ENCODE data around the gene COL6A1. TPM values are rescaled to one million over a fixed set of nuclear protein-coding genes. Genes with fewer than 3 reads are reported as not detected.
"Not testable (repeated sequence)": the region's sequence is repeated elsewhere in the genome, so short reads cannot be mapped to it uniquely, and the experiment has no call there.

The COL6A1 gene
- total RNA-seq, 1 experiment from 2014 or later = 221 TPM

- DNase-seq (ENCODE audit: low spot score) (no peak), ATAC-seq (no peak)
- CTCF ChIA-PET = no interaction called here
- peaks cover 11% of the 10 kb centered on the region for H3K36me3 Mint-ChIP-seq
- POLR2A ChIA-PET = no interaction called here
- H3K9me3 Mint-ChIP-seq = peaks cover 7% of the 10 kb centered on the region
- no peak overlapping the region for H3K4me3 Mint-ChIP-seq
- no peaks in the 10 kb centered on the region for H3K4me1 Mint-ChIP-seq
- TF ChIP-seq MXD4 (CRISPR knock-in tag; IDR thresholded peaks at IDR 0.05; ENCODE audit: borderline replicate concordance) (no peak), ZNF281 (CRISPR knock-in tag; IDR thresholded peaks at IDR 0.05) (no peak), NR2C2 (CRISPR knock-in tag; IDR thresholded peaks at IDR 0.05) (no peak), JUN (CRISPR knock-in tag; IDR thresholded peaks at IDR 0.05) (no peak), ZNF425 (CRISPR knock-in tag; conservative IDR thresholded peaks at IDR 0.05) (no peak)
- no peak overlapping the region for H3K27ac Mint-ChIP-seq
- H3K27me3 Mint-ChIP-seq (ENCODE audit: low read depth) = no peaks in the 10 kb centered on the region
These were observed 23.9 kb downstream of the COL6A1 start for GRCh38 chr21:46005481-46005881.

- H3K4me3 Mint-ChIP-seq, H3K27ac Mint-ChIP-seq: not testable (repeated sequence)
These were observed 24.4 kb downstream of the COL6A1 start for GRCh38 chr21:46005894-46006546.

GRCh38 chr21:46006547-46007491 is 25.2 kb downstream of the COL6A1 start:
- Mint-ChIP-seq H3K27me3 (ENCODE audit: low read depth) (no peaks in the 10 kb centered on the region), H3K4me3 (no peak overlapping the region), H3K9me3 (peaks cover 7% of the 10 kb centered on the region), H3K4me1 (no peaks in the 10 kb centered on the region), H3K27ac (no peak overlapping the region), H3K36me3 (peaks cover 11% of the 10 kb centered on the region)
- no peak for ATAC-seq
- peak; percentile 11 for DNase-seq (ENCODE audit: low spot score)
- no peak for TF ChIP-seq PRRX2 (CRISPR knock-in tag; IDR thresholded peaks at IDR 0.05)
- POLR2A ChIA-PET = no interaction called here
- CTCF ChIA-PET = no interaction called here

More at GRCh38 chr21:46005894-46006546, 24.4 kb downstream of the COL6A1 start:
- H3K36me3 Mint-ChIP-seq = peaks cover 11% of the 10 kb centered on the region
- H3K9me3 Mint-ChIP-seq; CTCF ChIA-PET; POLR2A ChIA-PET; H3K4me1 Mint-ChIP-seq; ATAC-seq; H3K27me3 Mint-ChIP-seq (ENCODE audit: low read depth): not testable (repeated sequence)
- DNase-seq (ENCODE audit: low spot score) = peak; percentile 14

- peaks cover 7% of the 10 kb centered on the region for H3K9me3 Mint-ChIP-seq
- no peak overlapping the region for H3K4me3 Mint-ChIP-seq
- TF ChIP-seq SOX15 (CRISPR knock-in tag; IDR thresholded peaks at IDR 0.05) (no peak), ZNF232 (CRISPR knock-in tag; IDR thresholded peaks at IDR 0.05) (no peak), AR (CRISPR knock-in tag; IDR thresholded peaks at IDR 0.05) (no peak), ZBTB21 (CRISPR knock-in tag; IDR thresholded peaks at IDR 0.05; ENCODE audit: borderline replicate concordance) (no peak), STAT6 (CRISPR knock-in tag; conservative IDR thresholded peaks at IDR 0.05; ENCODE audit: low read depth) (no peak), HMGA2 (CRISPR knock-in tag; IDR thresholded peaks at IDR 0.05) (no peak), JAZF1 (CRISPR knock-in tag; IDR thresholded peaks at IDR 0.05) (no peak)
- ATAC-seq (no peak), DNase-seq (ENCODE audit: low spot score) (no peak)
- no peak overlapping the region for H3K27ac Mint-ChIP-seq
- CTCF ChIA-PET = no interaction called here
- peaks cover 11% of the 10 kb centered on the region for H3K36me3 Mint-ChIP-seq
- H3K27me3 Mint-ChIP-seq (ENCODE audit: low read depth) = no peaks in the 10 kb centered on the region
- no peaks in the 10 kb centered on the region for H3K4me1 Mint-ChIP-seq
- POLR2A ChIA-PET = no interaction called here
These were observed 25.9 kb downstream of the COL6A1 start for GRCh38 chr21:46007492-46007868.
